ENCODE measurements around the gene CYP2B6.

CYP2B6 gene

DNA sequence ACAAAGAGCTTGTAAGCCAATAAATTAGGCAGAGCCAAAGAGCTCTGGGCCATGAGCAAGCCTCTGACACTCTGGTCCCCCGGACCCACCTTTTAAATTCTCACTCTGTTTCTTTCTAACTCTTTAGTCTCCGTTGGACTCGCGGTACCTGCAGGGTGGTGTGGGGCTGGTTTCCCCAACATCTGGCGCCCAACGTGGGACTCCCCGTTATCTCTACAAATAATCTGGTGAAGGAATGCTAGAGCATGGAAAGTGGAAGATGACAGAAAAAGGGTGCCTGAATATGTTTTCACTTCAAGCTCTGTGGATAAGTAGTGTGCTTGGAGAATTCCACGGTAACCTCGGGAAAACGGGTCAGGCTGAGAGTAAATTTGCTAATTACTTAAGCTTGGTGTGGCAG lies 36.5 kb upstream of the CYP2B6 start:
- H3F3A ChIP-seq (ENCODE audit: insufficient read depth, low read length), result no peaks in the 10 kb centered on the region
- no peak overlapping the region for H3K9ac ChIP-seq (ENCODE audit: low read length)
- H3K9me2 ChIP-seq (ENCODE audit: low read depth, low read length), result no peaks in the 10 kb centered on the region
- H3K4me3 ChIP-seq (ENCODE audit: low read depth, low read length, poor library complexity, severe bottlenecking), result no peak overlapping the region
- H3K4me2 ChIP-seq (ENCODE audit: low read length), result no peak overlapping the region
- H3K36me3 ChIP-seq (ENCODE audit: insufficient read depth, low read length), result no peaks in the 10 kb centered on the region
- H4K20me1 ChIP-seq (ENCODE audit: insufficient read depth, low read length), result no peaks in the 10 kb centered on the region
- no peaks in the 10 kb centered on the region for H3K79me2 ChIP-seq (ENCODE audit: insufficient read depth, low read length)
- no peak for TF ChIP-seq EZH2 (IDR thresholded peaks at IDR 0.05; ENCODE audit: borderline replicate concordance, low read length)
- TF ChIP-seq, protein P1, sequence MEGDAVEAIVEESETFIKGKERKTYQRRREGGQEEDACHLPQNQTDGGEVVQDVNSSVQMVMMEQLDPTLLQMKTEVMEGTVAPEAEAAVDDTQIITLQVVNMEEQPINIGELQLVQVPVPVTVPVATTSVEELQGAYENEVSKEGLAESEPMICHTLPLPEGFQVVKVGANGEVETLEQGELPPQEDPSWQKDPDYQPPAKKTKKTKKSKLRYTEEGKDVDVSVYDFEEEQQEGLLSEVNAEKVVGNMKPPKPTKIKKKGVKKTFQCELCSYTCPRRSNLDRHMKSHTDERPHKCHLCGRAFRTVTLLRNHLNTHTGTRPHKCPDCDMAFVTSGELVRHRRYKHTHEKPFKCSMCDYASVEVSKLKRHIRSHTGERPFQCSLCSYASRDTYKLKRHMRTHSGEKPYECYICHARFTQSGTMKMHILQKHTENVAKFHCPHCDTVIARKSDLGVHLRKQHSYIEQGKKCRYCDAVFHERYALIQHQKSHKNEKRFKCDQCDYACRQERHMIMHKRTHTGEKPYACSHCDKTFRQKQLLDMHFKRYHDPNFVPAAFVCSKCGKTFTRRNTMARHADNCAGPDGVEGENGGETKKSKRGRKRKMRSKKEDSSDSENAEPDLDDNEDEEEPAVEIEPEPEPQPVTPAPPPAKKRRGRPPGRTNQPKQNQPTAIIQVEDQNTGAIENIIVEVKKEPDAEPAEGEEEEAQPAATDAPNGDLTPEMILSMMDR (IDR thresholded peaks at IDR 0.05; ENCODE audit: low read length), result no peak
- no peak overlapping the region for H3K27ac ChIP-seq (ENCODE audit: low read depth, low read length, poor library complexity, severe bottlenecking)
- H3K4me1 ChIP-seq (ENCODE audit: insufficient read depth, low read length, severe bottlenecking), result no peaks in the 10 kb centered on the region
- H3K9me3 ChIP-seq (ENCODE audit: low read length), result peaks cover 10% of the 10 kb centered on the region
- no peak overlapping the region for H2AFZ ChIP-seq (ENCODE audit: low read length)
- H3K27me3 ChIP-seq (ENCODE audit: insufficient read depth, low read length), result no peaks in the 10 kb centered on the region

DNA sequence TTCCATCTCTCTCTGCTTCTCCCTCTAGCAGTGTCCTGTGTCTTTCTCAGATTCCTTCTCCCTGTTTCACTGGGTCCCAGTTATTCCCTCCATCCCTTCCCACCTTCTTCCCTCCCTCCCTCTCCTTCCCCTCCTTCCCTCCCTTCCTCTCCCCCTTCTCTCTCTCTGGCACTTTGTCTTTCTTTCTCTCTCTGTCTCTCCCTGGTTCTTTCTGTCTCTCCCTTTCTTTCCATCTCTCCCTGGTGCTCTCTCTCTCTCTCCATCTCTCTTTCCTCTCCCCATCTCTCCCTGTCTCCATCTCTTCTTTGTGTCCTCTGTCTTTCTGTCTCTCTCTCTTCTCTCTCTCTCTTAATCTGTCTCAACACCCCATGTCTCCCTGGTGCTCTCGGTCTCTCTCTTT lies 31.7 kb upstream of the CYP2B6 start:
- peaks cover 10% of the 10 kb centered on the region for H3K9me3 ChIP-seq (ENCODE audit: low read length)
- H3F3A ChIP-seq (ENCODE audit: insufficient read depth, low read length), result no peaks in the 10 kb centered on the region
- no peaks in the 10 kb centered on the region for H4K20me1 ChIP-seq (ENCODE audit: insufficient read depth, low read length)
- no peaks in the 10 kb centered on the region for H3K79me2 ChIP-seq (ENCODE audit: insufficient read depth, low read length)
- no peak overlapping the region for H3K4me2 ChIP-seq (ENCODE audit: low read length)
- H3K4me1 ChIP-seq (ENCODE audit: insufficient read depth, low read length, severe bottlenecking), result no peaks in the 10 kb centered on the region
- H3K9ac ChIP-seq (ENCODE audit: low read length), result no peak overlapping the region
- H3K9me2 ChIP-seq (ENCODE audit: low read depth, low read length), result no peaks in the 10 kb centered on the region
- H3K4me3 ChIP-seq (ENCODE audit: low read depth, low read length, poor library complexity, severe bottlenecking), result no peak overlapping the region
- no peaks in the 10 kb centered on the region for H3K36me3 ChIP-seq (ENCODE audit: insufficient read depth, low read length)
- H2AFZ ChIP-seq (ENCODE audit: low read length), result no peak overlapping the region
- H3K27me3 ChIP-seq (ENCODE audit: insufficient read depth, low read length), result no peaks in the 10 kb centered on the region
- no peak for TF ChIP-seq EZH2 (IDR thresholded peaks at IDR 0.05; ENCODE audit: borderline replicate concordance, low read length)
- TF ChIP-seq, protein P1 (IDR thresholded peaks at IDR 0.05; ENCODE audit: low read length), result no peak
- H3K27ac ChIP-seq (ENCODE audit: low read depth, low read length, poor library complexity, severe bottlenecking), result no peak overlapping the region

DNA sequence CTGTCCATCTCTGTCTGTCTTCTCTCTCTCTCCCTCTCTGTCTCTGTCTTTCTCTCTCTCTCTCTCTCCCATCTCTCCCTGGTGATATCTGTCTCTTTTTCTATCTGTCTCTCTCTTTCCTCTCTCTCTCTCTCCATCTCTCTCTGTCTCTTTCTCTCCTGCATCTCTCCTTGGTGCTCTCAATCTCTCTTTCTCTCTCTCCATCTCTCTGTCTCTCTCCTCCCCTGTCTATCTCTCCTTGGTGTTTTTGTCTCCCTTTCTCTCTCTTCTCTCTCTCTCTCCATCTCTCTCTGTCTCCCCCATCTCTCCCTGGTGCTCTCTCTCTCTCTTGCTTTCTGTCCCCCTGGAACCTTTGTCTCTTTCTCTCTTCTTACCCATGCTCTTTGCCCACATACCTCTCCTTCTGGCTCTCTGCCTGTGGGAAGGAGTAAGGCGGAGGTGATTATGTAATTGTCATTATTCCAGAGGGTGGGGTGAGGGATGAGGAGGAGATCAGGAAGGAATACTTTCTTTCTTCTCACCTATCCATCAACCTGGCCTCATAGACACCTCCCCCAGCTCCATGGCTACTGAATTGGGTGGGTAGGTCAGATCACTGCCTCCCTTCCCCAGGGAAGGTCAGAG lies 30.9 kb upstream of the CYP2B6 start:
- TF ChIP-seq, protein P1 (IDR thresholded peaks at IDR 0.05; ENCODE audit: low read length), result no peak
- no peak for TF ChIP-seq EZH2 (IDR thresholded peaks at IDR 0.05; ENCODE audit: borderline replicate concordance, low read length)
- Histone ChIP-seq H3K9ac (ENCODE audit: low read length) (no peak overlapping the region), H3K36me3 (ENCODE audit: insufficient read depth, low read length) (no peaks in the 10 kb centered on the region), H3K27me3 (ENCODE audit: insufficient read depth, low read length) (no peaks in the 10 kb centered on the region), H3K9me3 (ENCODE audit: low read length) (0 out of 2 replicates have a peak, but pooled peaks cover 2% of the 10 kb centered on the region), H4K20me1 (ENCODE audit: insufficient read depth, low read length) (no peaks in the 10 kb centered on the region), H3K4me3 (ENCODE audit: low read depth, low read length, poor library complexity, severe bottlenecking) (no peak overlapping the region), H3F3A (ENCODE audit: insufficient read depth, low read length) (no peaks in the 10 kb centered on the region), H3K27ac (ENCODE audit: low read depth, low read length, poor library complexity, severe bottlenecking) (no peak overlapping the region), H3K9me2 (ENCODE audit: low read depth, low read length) (no peaks in the 10 kb centered on the region), H2AFZ (ENCODE audit: low read length) (no peak overlapping the region), H3K79me2 (ENCODE audit: insufficient read depth, low read length) (no peaks in the 10 kb centered on the region), H3K4me2 (ENCODE audit: low read length) (no peak overlapping the region), H3K4me1 (ENCODE audit: insufficient read depth, low read length, severe bottlenecking) (no peaks in the 10 kb centered on the region)
